ENCODE measurements around the gene CEP170.
"Not testable (repeated sequence)": the region's sequence is repeated elsewhere in the genome, so short reads cannot be mapped to it uniquely, and the experiment has no call there.

Gene CEP170

GRCh38 chr1:243118601-243119322 is 136.3 kb downstream of the CEP170 start:
- in situ Hi-C loops (cut with HindIII; ENCODE audit: low pct_ligation_motif_present, low pct_unique_long_range_greater_than_20kb, low sequenced_read_pairs); DNase-seq: not testable (repeated sequence)

- in situ Hi-C loops (cut with HindIII; ENCODE audit: low pct_ligation_motif_present, low pct_unique_long_range_greater_than_20kb, low sequenced_read_pairs); DNase-seq: not testable (repeated sequence)
Observed at GRCh38 chr1:243116187-243116586, 138.9 kb downstream of the CEP170 start.

- in situ Hi-C loops (cut with HindIII; ENCODE audit: low pct_ligation_motif_present, low pct_unique_long_range_greater_than_20kb, low sequenced_read_pairs); DNase-seq: not testable (repeated sequence)
Observed at GRCh38 chr1:243114769-243115168, 140.3 kb downstream of the CEP170 start.

- in situ Hi-C loops (cut with HindIII; ENCODE audit: low pct_ligation_motif_present, low pct_unique_long_range_greater_than_20kb, low sequenced_read_pairs); DNase-seq: not testable (repeated sequence)
Observed at GRCh38 chr1:243114059-243114713, 140.9 kb downstream of the CEP170 start.

GRCh38 chr1:243107171-243107570 is 147.9 kb downstream of the CEP170 start:
- DNase-seq; in situ Hi-C loops (cut with HindIII; ENCODE audit: low pct_ligation_motif_present, low pct_unique_long_range_greater_than_20kb, low sequenced_read_pairs): not testable (repeated sequence)

GRCh38 chr1:243105652-243106332 is 149.3 kb downstream of the CEP170 start:
- in situ Hi-C loops (cut with HindIII; ENCODE audit: low pct_ligation_motif_present, low pct_unique_long_range_greater_than_20kb, low sequenced_read_pairs); DNase-seq: not testable (repeated sequence)

- peak; percentile 16 for DNase-seq
- in situ Hi-C loops (cut with HindIII; ENCODE audit: low pct_ligation_motif_present, low pct_unique_long_range_greater_than_20kb, low sequenced_read_pairs): not testable (repeated sequence)
Observed at GRCh38 chr1:243105104-243105503, 150.0 kb downstream of the CEP170 start.

- DNase-seq; in situ Hi-C loops (cut with HindIII; ENCODE audit: low pct_ligation_motif_present, low pct_unique_long_range_greater_than_20kb, low sequenced_read_pairs): not testable (repeated sequence)
Observed at GRCh38 chr1:243104452-243104851, 150.6 kb downstream of the CEP170 start.

GRCh38 chr1:243101551-243102050 is 153.5 kb downstream of the CEP170 start:
- in situ Hi-C loops (cut with HindIII; ENCODE audit: low pct_ligation_motif_present, low pct_unique_long_range_greater_than_20kb, low sequenced_read_pairs); DNase-seq: not testable (repeated sequence)

GRCh38 chr1:243087368-243087767 is 167.7 kb downstream of the CEP170 start:
- DNase-seq; in situ Hi-C loops (cut with HindIII; ENCODE audit: low pct_ligation_motif_present, low pct_unique_long_range_greater_than_20kb, low sequenced_read_pairs): not testable (repeated sequence)
